BLaER1 treated with 17β-estradiol and CSF1 and Interleukin-3, amounts not matched to agents 10 nM and 100 nM (cell line): ENCODE data around the gene INTS1.

Experiments
- H3K27ac ChIP-seq, 11 experiments: shearing (Covaris generic); formaldehyde crosslinking; 2 replicates each; pipeline ENCODE4 v1.8.1; 2022
- H3K27me3 ChIP-seq, 11 experiments: shearing (Covaris generic); formaldehyde crosslinking; 2 replicates each; pipeline ENCODE4 v1.8.1; 2022
- H3K36me3 ChIP-seq, 11 experiments: shearing (Covaris generic); formaldehyde crosslinking; 2 replicates each; pipeline ENCODE4 v1.8.1; 2022
- H3K4me1 ChIP-seq, 10 experiments: shearing (Covaris generic); formaldehyde crosslinking; 2 replicates each; pipeline ENCODE4 v1.8.1; 2022
- H3K4me2 ChIP-seq, 11 experiments: shearing (Covaris generic); formaldehyde crosslinking; 2 replicates each; pipeline ENCODE4 v1.8.1; 2022
- H3K4me3 ChIP-seq, 10 experiments: shearing (Covaris generic); formaldehyde crosslinking; 2 replicates each; pipeline ENCODE4 v1.8.1; 2022
- H3K9ac ChIP-seq, 11 experiments: shearing (Covaris generic); formaldehyde crosslinking; 2 replicates each; pipeline ENCODE4 v1.8.1; 2022
- H3K9me3 ChIP-seq, 11 experiments: shearing (Covaris generic); formaldehyde crosslinking; replicated peaks in 1 of 11; 2 replicates each; pipeline ENCODE4 v1.8.1; 2022
- H4K20me1 ChIP-seq, 11 experiments: shearing (Covaris generic); formaldehyde crosslinking; 2 replicates each; pipeline ENCODE4 v1.8.1; 2022
- Cebpa-rat ChIP-seq, 11 experiments: shearing (Covaris generic); IDR thresholded peaks; 2 replicates each; pipeline ENCODE4 v1.8.1; 2022

Gene INTS1

GRCh38 chr7:1485156-1485555, 19.0 kb downstream of the INTS1 start:
- peaks cover 93 to 100% (median 98%) of the 10 kb centered on the region in 11 experiments for H3K36me3 ChIP-seq
- H3K27me3 ChIP-seq: no peaks in the 10 kb centered on the region
- no peaks in the 10 kb centered on the region for H3K9me3 ChIP-seq
- no peak overlapping the region for H3K4me2 ChIP-seq
- no peak for TF ChIP-seq Cebpa-rat (IDR thresholded peaks at IDR 0.05)
- no peaks in the 10 kb centered on the region for H3K4me1 ChIP-seq
- H3K9ac ChIP-seq: no peak overlapping the region
- H3K4me3 ChIP-seq: no peak overlapping the region
- no peak overlapping the region for H3K27ac ChIP-seq
- peaks cover 0 to 96% (median 51%) of the 10 kb centered on the region in 11 experiments; a peak in 17 of 22 replicates for H4K20me1 ChIP-seq

GRCh38 chr7:1484569-1484968, 19.6 kb downstream of the INTS1 start:
- no peak overlapping the region for H3K27ac ChIP-seq
- no peaks in the 10 kb centered on the region for H3K27me3 ChIP-seq
- no peaks in the 10 kb centered on the region for H3K4me1 ChIP-seq
- H3K9me3 ChIP-seq: no peaks in the 10 kb centered on the region
- H3K36me3 ChIP-seq: peaks cover 93 to 100% (median 98%) of the 10 kb centered on the region in 11 experiments
- no peak for TF ChIP-seq Cebpa-rat (IDR thresholded peaks at IDR 0.05)
- peaks cover 0 to 96% (median 54%) of the 10 kb centered on the region in 11 experiments; a peak in 17 of 22 replicates for H4K20me1 ChIP-seq
- H3K4me2 ChIP-seq: no peak overlapping the region
- no peak overlapping the region for H3K4me3 ChIP-seq
- H3K9ac ChIP-seq: no peak overlapping the region

DNA sequence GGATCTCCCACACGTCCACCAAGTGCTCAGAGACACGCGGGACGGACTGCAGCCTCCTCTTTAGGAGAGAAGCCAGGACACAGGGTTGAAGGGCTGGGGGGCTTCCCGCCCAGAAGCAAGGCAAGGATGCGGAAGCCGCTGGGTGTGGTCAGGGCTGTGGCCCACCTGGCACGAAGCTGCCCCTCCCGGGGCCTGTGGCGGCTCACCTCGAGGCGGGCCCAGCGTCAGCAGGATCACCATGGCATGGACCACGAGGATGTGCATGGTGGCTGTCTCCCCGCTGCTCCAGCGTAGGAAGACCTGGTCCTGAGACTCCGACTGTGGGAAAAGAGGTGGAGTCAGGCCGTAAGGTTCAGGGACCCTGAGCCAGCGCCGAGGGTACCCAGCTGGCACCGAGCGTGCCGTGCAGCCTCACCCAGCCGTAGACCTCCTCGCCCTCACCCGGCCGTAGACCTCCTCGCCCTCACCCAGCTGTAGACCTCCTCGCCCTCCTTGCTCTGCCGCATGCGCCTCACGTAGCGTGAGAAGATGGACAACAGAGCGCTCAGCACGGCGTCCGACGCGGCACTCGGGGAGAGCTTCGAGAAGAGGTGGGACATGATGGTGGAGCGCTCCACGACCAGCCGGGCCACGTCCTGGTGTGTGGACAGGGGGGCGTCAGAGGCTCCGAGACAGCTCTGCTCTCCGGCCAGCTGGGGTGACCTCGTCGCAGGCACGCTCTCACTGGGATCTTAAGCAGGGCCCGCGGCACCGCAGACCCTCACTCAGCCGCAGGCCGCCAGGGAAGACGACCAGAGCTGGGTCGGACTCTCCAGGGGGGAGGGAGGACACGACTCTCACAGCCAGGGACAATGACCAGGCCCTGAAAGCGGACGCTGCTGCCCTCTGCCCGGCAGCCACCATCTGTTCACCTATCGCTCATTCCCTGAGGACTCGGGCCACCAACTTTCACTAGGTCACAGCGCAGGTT, 20.4 kb downstream of the INTS1 start:
- H3K4me1 ChIP-seq: no peaks in the 10 kb centered on the region
- no peak overlapping the region for H3K27ac ChIP-seq
- no peak overlapping the region for H3K4me2 ChIP-seq
- no peak for TF ChIP-seq Cebpa-rat (IDR thresholded peaks at IDR 0.05)
- H3K9ac ChIP-seq: no peak overlapping the region
- peaks cover 93 to 100% (median 98%) of the 10 kb centered on the region in 11 experiments for H3K36me3 ChIP-seq
- H3K27me3 ChIP-seq: no peaks in the 10 kb centered on the region
- H3K9me3 ChIP-seq: no peaks in the 10 kb centered on the region
- H3K4me3 ChIP-seq: no peak overlapping the region
- peaks cover 0 to 96% (median 54%) of the 10 kb centered on the region in 11 experiments; a peak in 17 of 22 replicates for H4K20me1 ChIP-seq

DNA sequence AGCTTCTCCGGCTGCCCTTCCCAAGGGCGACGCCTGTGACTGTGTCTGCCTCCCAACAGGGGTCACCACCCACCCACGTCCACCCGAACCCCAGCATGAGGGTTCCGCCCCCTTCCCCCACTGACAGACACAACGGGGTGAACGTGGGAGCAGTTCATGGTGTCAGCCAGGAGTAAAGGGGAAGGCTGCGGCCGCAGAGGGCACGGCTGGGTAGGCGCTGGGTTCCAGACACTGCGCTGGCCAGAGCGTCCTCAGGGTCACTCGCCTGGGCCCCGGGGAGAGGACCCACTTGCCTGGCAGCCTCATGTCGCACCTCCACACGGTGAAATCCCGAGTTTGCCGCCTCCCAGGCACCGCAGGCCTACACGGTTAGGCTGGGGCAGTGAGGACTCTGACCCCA, 21.1 kb downstream of the INTS1 start:
- no peak for TF ChIP-seq Cebpa-rat (IDR thresholded peaks at IDR 0.05)
- Histone ChIP-seq H3K36me3 (peaks cover 93 to 100% (median 98%) of the 10 kb centered on the region in 11 experiments), H4K20me1 (peaks cover 0 to 96% (median 52%) of the 10 kb centered on the region in 11 experiments; a peak in 17 of 22 replicates)

DNA sequence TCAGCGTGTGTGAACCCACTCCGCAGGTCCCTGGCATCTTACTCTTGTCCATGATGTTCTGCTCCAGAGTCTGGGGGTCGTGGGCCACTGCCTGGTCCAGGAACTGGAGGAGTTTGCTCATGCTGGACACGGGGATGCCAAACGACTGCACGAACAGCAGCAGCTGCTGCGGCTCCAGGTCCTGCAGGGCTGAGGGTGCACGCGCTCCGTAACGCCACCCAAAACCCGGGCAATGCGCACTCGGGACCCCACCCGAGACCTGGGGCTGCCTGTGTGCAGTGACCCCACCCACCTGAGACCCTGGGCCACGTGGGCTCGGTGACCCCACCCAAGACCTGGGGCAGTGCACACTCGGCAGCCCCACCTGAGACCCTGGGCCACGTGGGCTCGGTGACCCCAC, 22.9 kb downstream of the INTS1 start:
- no peak for TF ChIP-seq Cebpa-rat (IDR thresholded peaks at IDR 0.05)
- H3K27me3 ChIP-seq: no peaks in the 10 kb centered on the region
- H3K36me3 ChIP-seq: peaks cover 94 to 100% (median 98%) of the 10 kb centered on the region in 11 experiments
- H3K4me1 ChIP-seq: no peaks in the 10 kb centered on the region
- no peak overlapping the region for H3K27ac ChIP-seq
- no peak overlapping the region for H3K9ac ChIP-seq
- H3K4me3 ChIP-seq: no peak overlapping the region
- H3K4me2 ChIP-seq: no peak overlapping the region
- no peaks in the 10 kb centered on the region for H3K9me3 ChIP-seq
- H4K20me1 ChIP-seq: peaks cover 0 to 96% (median 54%) of the 10 kb centered on the region in 11 experiments; a peak in 17 of 22 replicates

More for the DNA sequence above, 21.1 kb downstream of the INTS1 start:
- H3K4me2 ChIP-seq: no peak overlapping the region
- no peak overlapping the region for H3K27ac ChIP-seq
- no peaks in the 10 kb centered on the region for H3K27me3 ChIP-seq
- no peak overlapping the region for H3K9ac ChIP-seq
- H3K4me3 ChIP-seq: no peak overlapping the region
- H3K9me3 ChIP-seq: no peaks in the 10 kb centered on the region
- H3K4me1 ChIP-seq: no peaks in the 10 kb centered on the region

GRCh38 chr7:1480670-1481069, 23.5 kb downstream of the INTS1 start:
- Histone ChIP-seq H3K27ac (no peak overlapping the region), H3K4me1 (no peaks in the 10 kb centered on the region), H3K9me3 (no peaks in the 10 kb centered on the region), H3K9ac (no peak overlapping the region), H4K20me1 (peaks cover 0 to 97% (median 61%) of the 10 kb centered on the region in 11 experiments; a peak in 17 of 22 replicates), H3K27me3 (no peaks in the 10 kb centered on the region), H3K4me3 (no peak overlapping the region), H3K36me3 (peaks cover 94 to 100% (median 98%) of the 10 kb centered on the region in 11 experiments), H3K4me2 (no peak overlapping the region)
- TF ChIP-seq Cebpa-rat (IDR thresholded peaks at IDR 0.05): no peak

DNA sequence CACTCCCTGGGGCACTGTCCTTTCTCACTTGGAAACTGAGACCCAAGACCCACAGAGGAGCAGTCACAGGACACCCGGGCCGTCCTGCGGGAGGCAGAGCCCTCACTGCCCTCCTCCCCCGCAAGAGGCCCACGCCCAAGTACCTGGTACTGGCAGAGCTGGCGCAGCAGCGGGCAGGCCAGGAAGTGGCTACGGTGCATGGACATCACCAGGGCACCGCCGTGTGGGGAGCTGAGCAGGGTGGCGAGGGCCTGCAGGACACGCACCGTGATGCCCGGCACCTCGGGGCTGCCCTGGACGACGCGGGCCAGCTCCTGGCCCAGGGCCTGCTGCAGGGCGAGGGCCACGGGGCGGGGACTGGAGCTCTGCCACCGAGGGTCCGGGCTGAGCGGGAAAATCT, 24.9 kb downstream of the INTS1 start:
- H3K9me3 ChIP-seq: no peaks in the 10 kb centered on the region
- H3K4me3 ChIP-seq: no peak overlapping the region
- H3K36me3 ChIP-seq: peaks cover 92 to 100% (median 100%) of the 10 kb centered on the region in 11 experiments
- no peak overlapping the region for H3K27ac ChIP-seq
- no peak for TF ChIP-seq Cebpa-rat (IDR thresholded peaks at IDR 0.05)
- peaks cover 8 to 100% (median 70%) of the 10 kb centered on the region in 11 experiments; a peak in 20 of 22 replicates for H4K20me1 ChIP-seq
- H3K9ac ChIP-seq: no peak overlapping the region
- peaks cover 0 to 3% (median 0%) of the 10 kb centered on the region in 10 experiments; a peak in 5 of 20 replicates for H3K4me1 ChIP-seq
- H3K27me3 ChIP-seq: no peaks in the 10 kb centered on the region
- no peak overlapping the region for H3K4me2 ChIP-seq

DNA sequence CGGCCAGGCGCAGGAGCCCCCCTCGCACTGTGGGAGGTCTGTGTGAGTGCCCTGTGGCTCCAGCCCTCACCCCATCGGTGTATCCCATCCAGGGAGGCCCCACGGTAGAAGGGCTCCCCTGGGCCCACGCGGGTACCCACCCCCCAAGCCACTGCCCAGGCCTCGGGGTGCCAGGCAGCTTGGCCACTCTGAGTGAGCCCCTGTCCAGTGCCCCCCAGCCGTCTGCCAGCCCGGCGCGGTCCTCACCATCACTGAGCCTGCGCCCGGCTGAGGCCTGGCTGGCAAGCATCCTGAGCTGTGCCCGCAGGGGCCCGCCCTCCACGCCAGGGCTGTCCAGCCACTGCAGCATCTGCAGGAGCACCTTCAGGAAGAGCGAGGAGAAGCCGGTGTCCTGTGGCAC, 25.7 kb downstream of the INTS1 start:
- H3K9ac ChIP-seq: 0 out of 22 replicates have a peak overlapping the region, but pooled peaks of 1 of the 11 experiments have one; percentile 11
- H3K9me3 ChIP-seq: no peaks in the 10 kb centered on the region
- TF ChIP-seq Cebpa-rat (IDR thresholded peaks at IDR 0.05): no peak
- peaks cover 0 to 10% (median 0%) of the 10 kb centered on the region in 10 experiments; a peak in 7 of 20 replicates for H3K4me1 ChIP-seq
- peaks cover 10 to 98% (median 78%) of the 10 kb centered on the region in 11 experiments; a peak in 20 of 22 replicates for H4K20me1 ChIP-seq
- H3K4me3 ChIP-seq: no peak overlapping the region
- peaks cover 91 to 100% (median 99%) of the 10 kb centered on the region in 11 experiments for H3K36me3 ChIP-seq
- H3K4me2 ChIP-seq: no peak overlapping the region
- H3K27ac ChIP-seq: no peak overlapping the region
- no peaks in the 10 kb centered on the region for H3K27me3 ChIP-seq

- H3K4me3 ChIP-seq: no peak overlapping the region
- H3K4me2 ChIP-seq: no peak overlapping the region
- TF ChIP-seq Cebpa-rat (IDR thresholded peaks at IDR 0.05): no peak
- H3K9ac ChIP-seq: no peak overlapping the region
- H3K36me3 ChIP-seq: peaks cover 89 to 100% (median 98%) of the 10 kb centered on the region in 11 experiments
- H4K20me1 ChIP-seq: peaks cover 10 to 95% (median 74%) of the 10 kb centered on the region in 11 experiments; a peak in 20 of 22 replicates
- H3K27ac ChIP-seq: no peak overlapping the region
- H3K9me3 ChIP-seq: no peaks in the 10 kb centered on the region
- no peaks in the 10 kb centered on the region for H3K27me3 ChIP-seq
- peaks cover 0 to 10% (median 0%) of the 10 kb centered on the region in 10 experiments; a peak in 7 of 20 replicates for H3K4me1 ChIP-seq
These were observed 27.3 kb downstream of the INTS1 start for GRCh38 chr7:1476859-1477258.
